Ramos (cell line): ENCODE data around the gene C4orf17.

Experiments
- in situ Hi-C: fragments of 300-500 bp; cut with MboI; formaldehyde crosslinking; loops from one replicate; pipeline ENCODE4 v1.14.3; 2022; ENCODE audit warnings: low sequenced_read_pairs; ENCODE audit not compliant: unreplicated experiment

Gene C4orf17

DNA sequence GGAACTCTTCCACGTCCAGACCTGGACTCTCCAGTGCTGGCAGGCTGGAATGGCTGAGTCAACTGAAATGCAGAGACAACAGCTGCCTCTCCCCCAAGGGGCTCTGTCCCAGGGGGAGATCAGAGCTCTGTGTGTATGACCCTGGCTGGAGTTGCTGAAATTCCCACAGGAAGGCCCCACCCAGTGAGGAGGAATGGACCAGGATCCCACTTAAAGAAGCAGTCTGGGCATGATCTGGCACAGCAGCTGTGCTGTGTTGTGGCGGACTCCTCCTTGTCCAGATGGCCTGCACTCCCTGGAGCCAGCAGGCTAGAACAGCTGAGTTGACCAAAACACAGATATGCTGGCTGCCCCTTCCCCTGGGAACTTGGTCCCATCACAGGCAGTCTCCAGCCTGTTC is 25.4 kb downstream of the C4orf17 start:
- in situ Hi-C loops, result no loop called here

DNA sequence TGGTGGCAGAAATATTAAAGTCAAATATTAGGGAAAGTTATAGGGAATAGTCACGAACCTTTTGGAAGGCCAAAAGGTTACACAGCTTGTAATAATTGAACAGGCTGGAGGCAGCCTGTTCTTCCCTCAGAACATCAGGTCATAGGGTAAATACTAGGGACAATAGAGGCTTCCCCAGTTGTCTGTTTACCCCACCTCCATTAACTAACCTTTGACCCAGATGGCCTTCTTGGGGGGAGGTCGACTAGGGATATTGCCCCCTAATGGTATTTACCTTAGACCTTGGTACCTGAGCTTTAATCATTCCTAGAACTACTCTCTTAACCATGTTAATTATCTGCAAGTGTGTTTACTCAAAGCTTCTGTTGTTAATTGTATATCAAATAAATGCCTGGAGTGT is 26.0 kb downstream of the C4orf17 start:
- in situ Hi-C loops, result no loop called here

DNA sequence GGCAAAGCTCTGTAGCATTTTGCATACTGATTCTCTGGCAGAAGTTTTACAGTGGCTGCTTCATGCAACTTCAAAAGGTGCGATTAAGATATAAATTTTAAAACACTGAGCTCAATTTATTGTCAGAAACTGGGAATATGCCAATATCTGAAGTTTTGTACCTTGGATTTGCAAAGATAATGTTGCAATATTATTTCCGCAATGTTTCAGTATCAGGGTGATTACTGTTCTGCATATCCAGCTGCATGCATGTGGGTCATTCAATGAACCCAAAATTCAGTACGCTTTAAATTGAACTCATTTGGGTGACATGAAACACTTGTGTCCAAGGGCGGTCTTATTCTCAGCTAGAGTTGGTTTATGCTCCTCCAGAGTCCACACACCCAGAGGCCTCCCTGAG is 26.9 kb downstream of the C4orf17 start:
- in situ Hi-C loops, result no loop called here

DNA sequence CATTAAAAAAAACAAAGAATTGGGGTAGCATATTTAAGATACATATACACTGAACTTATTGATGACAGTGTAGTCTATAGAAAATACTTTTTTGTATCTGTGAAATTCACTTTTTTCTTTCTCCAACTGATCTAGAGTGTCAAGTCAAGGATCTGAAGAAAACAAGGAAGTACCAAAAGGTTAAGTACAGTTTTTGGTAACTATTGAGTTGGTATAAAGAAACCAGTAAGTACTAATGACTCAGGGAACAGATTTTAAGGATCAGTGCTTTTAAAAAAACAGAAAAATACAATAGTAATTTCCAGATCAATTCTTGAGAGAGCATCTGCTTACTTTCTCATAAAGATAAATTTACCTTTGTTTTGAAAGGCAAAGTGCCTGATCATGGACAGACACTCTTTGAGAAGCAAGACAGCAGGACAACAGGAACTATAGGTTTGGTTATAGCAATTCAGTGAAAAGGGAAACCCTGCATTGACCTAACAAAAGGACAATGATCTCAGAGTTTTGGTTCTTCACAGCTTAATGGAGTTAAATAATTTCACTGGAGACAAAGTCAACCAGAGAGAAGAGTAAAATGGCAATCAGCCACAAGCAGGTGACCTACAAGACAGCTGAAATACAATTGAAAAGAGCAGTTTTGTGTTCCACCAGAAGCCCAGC is 29.6 kb downstream of the C4orf17 start:
- in situ Hi-C loops, result no loop called here

DNA sequence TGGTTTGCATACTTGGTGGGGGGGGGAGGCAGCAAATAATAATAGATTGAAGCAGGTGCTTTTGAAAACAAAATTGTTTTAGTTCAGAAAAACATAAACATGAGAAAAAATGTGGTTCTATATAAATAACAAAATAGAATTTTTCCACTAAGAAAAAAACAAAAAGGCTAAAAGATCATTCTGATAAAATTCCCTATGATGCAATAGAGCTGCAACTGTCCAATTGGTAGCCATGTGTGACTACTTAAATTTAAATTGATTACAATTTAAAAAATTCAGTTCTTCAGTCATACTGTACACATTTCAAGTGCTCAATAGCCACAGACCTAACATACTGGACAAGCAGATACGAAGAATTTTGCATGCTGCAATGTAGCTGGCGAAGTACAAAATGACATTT is 42.1 kb downstream of the C4orf17 start:
- in situ Hi-C loops, result loop anchor here (25.0 kb wide), 1 partner anchor 334 kb away; the partner anchor contains the start of gene LAMTOR3

DNA sequence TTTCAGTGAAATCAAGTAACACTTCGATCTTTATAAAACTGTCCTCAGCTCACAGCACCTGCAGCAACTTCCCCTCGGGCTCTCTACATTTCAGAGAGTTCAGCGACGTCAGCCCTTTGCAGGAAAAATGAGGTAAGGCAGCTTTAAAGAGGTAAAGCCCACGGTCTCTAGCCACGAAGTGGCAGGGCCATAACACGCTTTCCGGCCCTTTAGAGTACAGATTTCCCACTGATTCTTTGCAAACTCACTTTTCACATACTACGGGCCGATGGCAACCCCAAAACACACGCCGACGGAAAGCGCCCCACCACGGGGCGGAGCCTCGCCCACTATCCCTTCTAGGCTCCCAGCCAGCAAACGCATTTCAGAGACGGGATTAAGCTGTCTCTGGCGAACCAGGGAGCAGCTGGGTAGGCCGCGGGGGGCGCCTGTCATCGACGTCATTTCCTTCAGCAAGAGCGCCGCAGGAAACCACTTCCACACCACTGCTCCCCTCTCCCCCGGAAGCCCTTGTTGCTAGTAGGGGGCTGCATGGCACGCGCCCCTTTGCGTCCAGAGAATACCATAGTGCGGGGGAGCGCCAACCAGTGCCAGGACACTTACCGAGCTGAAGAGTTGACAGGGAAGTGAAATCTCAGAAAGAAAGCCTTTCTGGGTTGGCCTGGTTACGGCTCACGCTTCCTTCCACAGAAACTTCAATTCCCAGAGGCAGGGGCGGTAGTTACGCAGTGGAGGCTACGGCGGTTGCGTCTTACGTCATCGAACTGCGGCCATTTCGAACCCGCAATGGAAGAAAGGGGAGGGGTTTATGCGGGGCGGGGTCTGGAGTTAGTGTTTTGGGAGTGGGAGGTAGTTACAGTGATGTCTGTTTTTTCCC is 52.7 kb downstream of the C4orf17 start, which contains the start of gene TRMT10A:
TSS of gene TRMT10A (minus strand) at position 730 of the 877 bp plus-strand sequence. CDS start 4,701 bp downstream, outside the sequence.
- in situ Hi-C loops, result loop anchor here (5.0 to 25.0 kb wide), 2 partner anchors 244 to 324 kb away; partner anchors contain the start of gene LAMTOR3

DNA sequence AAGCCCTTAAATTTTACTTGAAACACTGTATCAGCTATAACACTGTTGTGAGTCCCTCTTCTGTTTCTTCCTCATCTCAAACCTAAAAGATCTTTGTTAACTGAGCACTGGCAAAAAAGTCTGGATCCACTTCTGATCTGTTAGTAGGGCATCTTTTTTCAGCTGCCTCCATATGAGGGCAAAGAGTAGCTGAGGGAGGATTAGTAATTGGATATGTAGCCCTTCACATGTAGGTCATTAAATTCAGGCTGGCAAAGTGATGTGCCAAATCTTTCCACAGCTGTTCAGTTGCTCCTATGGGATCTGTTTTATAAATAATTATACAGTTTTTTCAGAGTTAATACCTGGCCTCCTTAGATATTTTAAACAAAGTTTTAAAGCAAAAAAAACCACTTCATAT is 54.1 kb downstream of the C4orf17 start:
- in situ Hi-C loops, result loop anchor here (5.0 to 25.0 kb wide), 2 partner anchors 242 to 322 kb away; partner anchors contain the start of gene LAMTOR3

DNA sequence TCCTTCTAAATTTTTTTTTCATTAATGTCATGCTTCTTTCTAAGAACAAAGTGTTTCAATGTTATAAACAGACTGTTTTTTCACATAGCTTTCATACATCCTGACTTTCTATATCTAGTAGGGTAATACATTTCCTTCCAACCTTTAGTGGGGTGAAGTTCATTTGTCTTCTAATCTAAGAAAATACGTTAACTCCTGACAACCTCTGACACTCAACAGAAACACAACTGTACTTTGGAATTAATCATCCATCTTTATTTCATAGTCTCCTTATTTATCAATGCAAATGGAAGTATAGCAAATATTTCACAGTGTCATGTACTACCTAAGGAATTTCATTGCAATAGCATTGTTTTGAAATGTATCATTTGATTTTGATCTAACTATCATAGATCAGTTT is 61.1 kb downstream of the C4orf17 start:
- in situ Hi-C loops, result loop anchor here (25.0 kb wide), 1 partner anchor 315 kb away; the partner anchor contains the start of gene LAMTOR3

DNA sequence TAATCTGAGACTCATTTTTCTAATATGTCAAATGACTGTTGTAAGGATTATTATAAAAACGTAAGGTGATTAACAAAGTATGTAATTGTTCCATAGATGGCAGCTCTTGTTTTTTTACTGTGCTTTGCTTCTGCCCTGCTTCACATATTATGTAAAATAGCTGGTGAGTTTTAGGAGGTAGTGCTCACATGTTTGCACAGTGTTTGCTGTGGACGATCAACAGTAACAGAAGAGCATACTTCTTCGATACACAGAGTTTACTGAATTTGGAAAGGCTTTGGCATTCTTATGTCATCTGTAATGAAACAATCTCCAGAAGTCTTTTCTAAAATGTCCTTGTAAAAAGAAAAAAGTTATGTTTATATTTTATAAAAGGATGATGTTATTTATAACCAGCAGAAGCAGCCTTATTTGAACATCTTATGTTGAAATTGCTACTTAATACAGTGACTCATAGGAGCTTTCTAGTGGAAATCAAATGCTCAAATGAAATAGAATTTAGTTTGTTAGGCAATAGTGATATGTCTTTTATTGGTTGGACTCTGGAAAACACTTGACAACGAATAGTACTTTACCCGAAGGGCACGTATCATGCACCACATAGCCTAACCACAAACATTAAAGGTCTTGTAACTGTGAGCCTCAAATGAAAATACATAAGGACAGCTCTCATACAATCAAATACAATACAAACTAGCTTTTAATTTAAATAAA is 61.9 kb downstream of the C4orf17 start:
- in situ Hi-C loops, result loop anchor here (25.0 kb wide), 1 partner anchor 315 kb away; the partner anchor contains the start of gene LAMTOR3

DNA sequence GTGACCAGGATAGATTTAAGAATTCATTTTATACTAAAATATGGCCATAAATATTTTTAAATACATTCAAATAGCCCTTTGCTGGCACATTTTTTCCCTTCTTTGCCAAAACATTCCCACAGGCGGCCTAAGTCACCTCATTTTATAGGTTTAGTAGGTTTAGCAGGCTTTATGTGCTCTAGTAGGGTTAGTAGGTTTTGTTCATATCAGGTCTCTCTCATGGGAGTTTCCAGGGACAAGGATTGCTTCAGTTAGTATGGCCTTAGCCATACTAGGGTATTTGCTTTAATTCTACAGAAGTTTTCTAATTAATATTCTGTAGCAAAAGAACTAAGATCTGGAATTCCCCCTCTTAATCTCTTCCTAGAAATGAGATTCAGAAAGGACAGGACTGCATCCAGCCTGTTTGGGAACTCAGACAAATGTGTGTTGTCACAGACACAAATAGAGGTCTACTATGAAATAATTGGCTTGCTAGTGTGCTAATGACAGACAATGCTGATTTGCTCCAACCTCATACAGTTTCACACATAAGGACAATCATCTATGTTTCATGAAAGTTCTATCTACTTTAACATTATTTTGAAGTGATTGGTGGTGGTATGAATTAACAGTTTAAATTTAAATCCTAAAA is 63.0 kb downstream of the C4orf17 start:
- in situ Hi-C loops, result loop anchor here (25.0 kb wide), 1 partner anchor 313 kb away; the partner anchor contains the start of gene LAMTOR3

DNA sequence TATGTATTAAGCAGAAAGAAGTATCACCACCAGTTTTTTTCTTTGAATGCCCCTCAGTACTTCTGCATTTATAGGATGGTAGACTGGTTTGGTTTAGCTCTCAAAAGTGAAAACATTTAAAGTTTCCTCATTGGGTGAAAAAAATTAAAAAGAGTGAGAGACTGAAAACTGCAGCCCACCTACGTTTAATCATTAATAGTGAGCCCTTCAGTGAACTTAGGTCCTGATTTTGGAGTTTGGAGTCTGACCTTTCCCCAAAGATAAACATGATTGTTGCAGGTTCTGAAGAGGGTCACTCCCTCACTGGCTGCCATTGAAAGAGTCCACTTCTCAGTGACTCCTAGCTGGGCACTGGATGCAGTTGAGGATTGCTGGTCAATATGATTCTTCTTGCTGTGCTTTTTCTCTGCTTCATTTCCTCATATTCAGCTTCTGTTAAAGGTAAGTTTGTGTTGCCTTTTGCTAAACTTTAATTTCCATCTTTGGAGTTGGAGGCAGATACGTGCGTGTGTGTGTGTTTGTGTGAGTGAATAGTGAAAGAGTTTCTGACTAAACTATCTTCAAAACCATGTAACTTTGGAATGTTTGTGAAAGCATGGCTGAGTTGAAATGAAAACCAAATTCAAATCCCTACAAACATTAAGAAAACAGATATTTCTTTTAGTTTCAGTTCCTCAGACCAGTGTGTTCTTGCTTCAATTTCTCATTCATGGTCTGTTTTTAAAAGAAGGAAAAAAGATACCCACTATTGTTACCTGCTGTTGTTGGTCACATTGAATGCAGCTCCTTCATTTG is 63.9 kb downstream of the C4orf17 start, which contains the start of gene MTTP:
TSS of gene MTTP (plus strand) at position 295 of the 795 bp plus-strand sequence. CDS start at position 381, 86 bp downstream.
- in situ Hi-C loops, result loop anchor here (25.0 kb wide), 1 partner anchor 313 kb away; the partner anchor contains the start of gene LAMTOR3

DNA sequence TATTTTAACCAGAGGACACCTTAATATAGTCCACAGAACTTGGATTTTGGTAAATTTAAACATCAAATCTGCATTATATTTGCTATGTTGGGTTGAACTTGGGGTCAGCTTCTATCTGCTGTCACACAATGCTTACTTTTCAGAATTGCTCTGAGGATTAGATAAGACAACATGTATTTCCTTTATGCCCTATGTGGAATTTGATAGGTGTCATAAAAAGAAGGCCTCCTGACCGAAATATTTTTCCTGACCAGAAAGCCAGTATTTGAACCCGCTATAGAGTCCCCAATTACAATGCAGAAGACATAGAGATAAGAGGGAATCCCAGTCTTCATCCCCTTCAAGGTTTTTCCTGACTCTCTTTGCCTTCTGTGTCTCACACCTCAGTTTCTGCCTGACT is 67.9 kb downstream of the C4orf17 start:
- in situ Hi-C loops, result no loop called here

DNA sequence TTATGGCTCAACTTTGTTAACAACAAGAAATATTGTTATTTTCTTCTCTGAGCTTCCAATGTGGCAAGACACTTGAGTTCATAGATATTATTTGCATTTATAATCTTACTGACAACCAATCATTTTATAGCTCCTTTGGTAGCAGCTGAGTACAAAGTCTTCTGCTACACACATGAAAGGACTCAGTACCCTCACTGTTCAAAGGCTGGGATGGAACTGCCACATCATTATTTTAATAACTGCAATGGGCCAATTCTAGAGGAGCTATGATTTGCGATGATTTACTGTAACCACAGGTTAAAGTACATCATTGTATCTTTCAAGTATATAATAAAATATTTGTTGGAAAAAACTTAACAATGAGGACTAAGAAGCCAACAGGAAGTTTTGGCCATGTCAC is 74.7 kb downstream of the C4orf17 start:
- in situ Hi-C loops, result no loop called here

DNA sequence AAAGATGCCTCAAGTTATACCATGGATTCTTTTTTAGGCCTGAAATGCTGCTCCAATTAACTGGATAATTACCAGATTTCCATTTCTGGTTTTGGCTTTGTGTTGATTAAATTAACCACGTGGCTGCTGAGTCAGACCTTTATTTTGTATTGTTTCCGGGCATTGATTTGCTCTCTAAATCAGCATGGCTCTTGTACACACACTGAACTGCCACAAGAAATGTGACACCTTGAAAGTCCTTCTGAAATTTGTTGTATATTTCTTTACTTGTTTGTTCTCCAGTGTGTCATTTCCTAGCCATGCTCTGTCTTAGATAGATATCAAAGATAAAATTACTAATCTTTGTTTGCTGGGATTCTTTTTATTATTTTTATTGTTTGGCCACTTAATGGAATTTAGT is 75.5 kb downstream of the C4orf17 start:
- in situ Hi-C loops, result no loop called here

DNA sequence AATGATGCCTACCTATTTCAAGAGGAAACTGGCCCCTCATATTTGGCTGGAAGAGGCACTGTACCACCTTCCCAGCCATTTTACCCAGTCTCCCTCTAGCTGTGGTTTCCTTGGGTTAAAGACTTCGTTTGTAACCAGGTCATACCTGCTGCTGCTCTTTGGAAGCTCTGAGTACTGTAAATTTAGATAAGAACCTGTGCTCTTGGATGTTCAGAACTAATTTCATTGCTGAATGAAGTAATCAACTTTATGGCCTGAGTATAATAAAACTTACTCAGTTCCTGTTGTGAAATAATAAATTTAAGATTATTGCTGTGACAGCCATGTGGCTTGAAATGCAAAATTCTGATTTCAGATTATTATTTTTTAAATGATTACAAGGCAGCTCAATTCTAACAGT is 76.0 kb downstream of the C4orf17 start:
- in situ Hi-C loops, result no loop called here

DNA sequence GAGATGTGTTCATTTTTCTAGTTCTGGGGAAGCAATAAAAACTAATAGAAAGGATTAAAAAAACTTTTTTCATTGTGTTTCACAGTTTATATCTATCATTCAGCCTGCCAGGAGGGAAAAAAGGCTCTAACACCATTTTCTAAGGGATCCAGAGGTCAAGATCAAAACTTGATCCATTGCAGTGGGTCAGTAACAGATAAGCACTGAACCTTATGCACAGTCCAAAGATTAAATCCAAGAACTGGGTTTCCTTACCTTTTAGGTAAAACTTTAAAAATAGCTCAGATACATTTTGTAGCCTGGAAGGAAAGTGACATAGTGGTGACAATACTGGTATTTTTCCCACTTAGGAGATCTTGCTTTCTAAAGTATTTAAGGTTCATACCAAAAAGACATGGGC is 76.5 kb downstream of the C4orf17 start:
- in situ Hi-C loops, result no loop called here

DNA sequence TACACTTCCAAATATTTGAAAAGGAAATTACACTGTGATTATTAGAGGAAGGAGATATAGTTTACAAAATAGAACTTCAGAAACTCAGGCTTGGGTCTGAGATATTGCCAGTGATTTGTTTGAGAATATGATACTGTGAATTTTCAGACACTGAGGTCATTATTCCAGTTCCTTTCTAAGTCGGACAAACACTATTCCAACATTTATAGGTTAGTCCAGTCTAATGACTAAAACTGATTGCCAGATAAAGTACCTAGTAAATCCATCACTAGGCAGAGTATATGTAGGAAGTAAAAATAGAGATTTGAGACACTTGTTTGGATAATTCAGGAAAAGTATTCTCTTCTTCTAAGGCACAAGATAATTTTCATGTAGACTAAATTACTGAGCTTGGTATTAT is 77.0 kb downstream of the C4orf17 start:
- in situ Hi-C loops, result no loop called here

DNA sequence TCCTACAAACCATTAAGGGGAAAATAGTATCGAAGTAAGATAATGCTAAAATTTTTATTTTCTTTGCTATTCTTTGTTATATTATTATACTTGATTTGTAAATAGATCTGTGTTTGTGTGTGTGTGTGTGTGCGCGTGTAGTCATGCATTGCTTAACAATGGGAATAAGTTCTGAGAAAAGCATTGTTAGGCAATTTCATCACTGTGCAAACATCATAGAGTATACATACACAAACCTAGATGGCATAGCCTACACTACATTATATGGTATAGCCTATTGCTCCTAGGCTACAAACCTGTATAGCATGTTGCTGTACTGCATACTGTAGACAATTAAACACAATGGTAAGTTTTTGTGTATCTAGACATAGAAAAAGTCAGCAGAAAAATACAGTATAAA is 80.9 kb downstream of the C4orf17 start:
- in situ Hi-C loops, result no loop called here
